HG02610 (cell line): Measurements from ENCODE around the gene TMEM9.

Source experiments
- ATAC-seq: cut with Tn5 transposase; IDR thresholded peaks from one replicate; pipeline ENCODE4 v1.9.1; 2021; ENCODE audit warnings: mild to moderate bottlenecking, moderate library complexity; ENCODE audit not compliant: unreplicated experiment

The TMEM9 gene

DNA sequence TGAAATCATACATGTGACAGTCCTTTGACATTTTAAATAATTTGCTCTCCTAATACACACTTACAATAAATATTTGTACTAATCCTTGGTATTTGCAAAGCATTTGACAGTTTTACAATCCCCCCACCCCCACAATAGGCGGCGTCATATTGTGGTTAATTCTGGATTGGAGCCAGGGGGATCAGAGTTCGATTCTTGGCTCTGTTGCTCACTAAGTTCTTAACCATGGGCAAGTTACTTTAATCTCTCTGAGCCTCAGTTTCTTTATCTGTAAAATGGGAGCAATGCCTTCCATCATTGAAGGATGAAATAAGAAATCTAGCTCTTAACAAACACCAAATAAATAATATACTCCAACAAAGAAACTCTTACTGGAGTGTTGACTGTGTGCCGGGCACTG is 65.9 kb downstream of the TMEM9 start:
- no peak for ATAC-seq

DNA sequence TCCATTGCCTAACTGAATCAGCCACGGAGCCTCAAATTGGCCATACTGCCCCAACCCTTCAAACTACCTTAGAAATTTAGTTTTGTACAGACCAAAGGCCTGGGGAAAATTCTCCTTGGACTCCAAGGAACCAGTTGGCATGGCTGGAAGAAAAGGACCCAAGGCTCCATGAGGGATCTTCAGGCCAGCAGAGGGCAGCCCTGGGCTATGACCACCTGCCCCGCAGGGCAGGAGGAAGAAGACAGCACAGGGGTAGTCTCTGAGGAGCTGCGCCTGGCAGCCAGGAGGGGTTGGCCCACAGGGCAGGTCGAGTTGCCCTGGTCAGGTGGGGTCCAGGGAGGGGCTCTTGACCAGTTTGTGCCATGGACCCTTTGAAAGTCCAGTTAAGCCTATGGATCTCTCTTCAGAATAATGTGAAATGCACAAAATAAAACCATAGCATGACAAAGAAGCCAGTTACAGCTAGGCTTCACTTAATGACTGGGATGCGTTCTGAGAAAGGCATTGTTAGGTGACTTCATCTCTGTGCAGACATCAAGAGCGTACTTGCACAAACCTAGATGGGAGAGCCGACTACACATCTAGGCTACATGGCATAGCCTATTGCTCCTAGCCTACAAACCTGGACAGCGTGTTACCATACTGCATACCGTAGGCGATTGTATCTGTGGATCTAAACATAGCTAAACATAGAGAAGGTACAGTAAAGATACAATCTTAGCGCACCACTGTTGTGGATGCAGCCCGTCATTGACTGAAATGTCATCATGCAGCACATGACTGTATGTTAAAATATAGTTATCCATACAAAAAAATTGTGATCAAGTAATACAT is 68.2 kb downstream of the TMEM9 start:
- ATAC-seq: no peak
